GM06990 (cell line): ENCODE data around the gene MERTK.

Source experiments
- DNase-seq: peaks from one replicate; pipeline ENCODE4 v3.0.0-alpha.2; 2011; ENCODE audit not compliant: insufficient read length; ENCODE audit errors: extremely low read depth
- H3K27me3 ChIP-seq: replicated peaks from 2 replicates; pipeline ENCODE4 v1.6.0; 2011; ENCODE audit warnings: low read length; ENCODE audit not compliant: control insufficient read depth, insufficient read depth
- H3K36me3 ChIP-seq: 2 replicates; pipeline ENCODE4 v1.5.1; 2011; ENCODE audit warnings: low read length; ENCODE audit not compliant: control insufficient read depth, insufficient read depth
- H3K4me3 ChIP-seq: replicated peaks from 2 replicates; pipeline ENCODE4 v1.5.1; 2011; ENCODE audit warnings: low read depth, mild to moderate bottlenecking, control low read depth, low read length
- TF ChIP-seq, protein P1 (sequence below): IDR thresholded peaks from 2 replicates; pipeline ENCODE4 v1.5.1; 2011; ENCODE audit warnings: low read length, control low read depth, mild to moderate bottlenecking, inconsistent platforms; ENCODE audit not compliant: insufficient read depth, poor library complexity, severe bottlenecking

The MERTK gene

DNA sequence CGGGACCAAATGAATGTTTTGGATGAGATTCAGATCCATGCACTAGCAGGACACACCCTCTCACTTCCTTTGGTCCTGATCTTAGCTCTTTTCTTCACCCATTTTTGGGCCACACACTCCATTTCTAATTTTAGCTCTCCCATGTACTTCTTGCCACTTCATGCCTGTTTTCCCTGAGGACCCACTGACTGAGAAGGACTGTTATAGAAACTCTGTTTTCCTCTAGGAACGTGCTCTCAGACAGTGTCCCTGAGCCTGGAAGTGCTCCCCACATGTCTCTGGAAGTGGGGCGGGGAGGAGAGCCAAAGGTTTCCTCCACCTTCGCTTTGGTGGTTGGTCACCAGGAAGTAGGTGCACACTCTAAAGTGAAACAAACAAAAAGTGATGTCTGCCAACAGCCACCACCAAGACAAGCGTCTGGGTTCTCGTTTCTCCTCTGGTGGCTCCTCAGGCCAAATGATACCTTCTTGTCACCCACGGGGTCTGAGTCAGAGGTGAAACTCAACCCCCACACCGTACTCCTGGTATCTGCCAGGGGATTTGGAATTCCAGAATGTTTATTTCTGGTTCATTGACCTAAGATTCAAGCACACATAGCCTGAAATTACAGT is 74.7 kb downstream of the MERTK start:
- H3K27me3 ChIP-seq = no peaks in the 10 kb centered on the region
- TF ChIP-seq, protein P1, sequence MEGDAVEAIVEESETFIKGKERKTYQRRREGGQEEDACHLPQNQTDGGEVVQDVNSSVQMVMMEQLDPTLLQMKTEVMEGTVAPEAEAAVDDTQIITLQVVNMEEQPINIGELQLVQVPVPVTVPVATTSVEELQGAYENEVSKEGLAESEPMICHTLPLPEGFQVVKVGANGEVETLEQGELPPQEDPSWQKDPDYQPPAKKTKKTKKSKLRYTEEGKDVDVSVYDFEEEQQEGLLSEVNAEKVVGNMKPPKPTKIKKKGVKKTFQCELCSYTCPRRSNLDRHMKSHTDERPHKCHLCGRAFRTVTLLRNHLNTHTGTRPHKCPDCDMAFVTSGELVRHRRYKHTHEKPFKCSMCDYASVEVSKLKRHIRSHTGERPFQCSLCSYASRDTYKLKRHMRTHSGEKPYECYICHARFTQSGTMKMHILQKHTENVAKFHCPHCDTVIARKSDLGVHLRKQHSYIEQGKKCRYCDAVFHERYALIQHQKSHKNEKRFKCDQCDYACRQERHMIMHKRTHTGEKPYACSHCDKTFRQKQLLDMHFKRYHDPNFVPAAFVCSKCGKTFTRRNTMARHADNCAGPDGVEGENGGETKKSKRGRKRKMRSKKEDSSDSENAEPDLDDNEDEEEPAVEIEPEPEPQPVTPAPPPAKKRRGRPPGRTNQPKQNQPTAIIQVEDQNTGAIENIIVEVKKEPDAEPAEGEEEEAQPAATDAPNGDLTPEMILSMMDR = no peak
- H3K4me3 ChIP-seq = no peak overlapping the region
- H3K36me3 ChIP-seq = no peaks in the 10 kb centered on the region
- peak; percentile 8 for DNase-seq

DNA sequence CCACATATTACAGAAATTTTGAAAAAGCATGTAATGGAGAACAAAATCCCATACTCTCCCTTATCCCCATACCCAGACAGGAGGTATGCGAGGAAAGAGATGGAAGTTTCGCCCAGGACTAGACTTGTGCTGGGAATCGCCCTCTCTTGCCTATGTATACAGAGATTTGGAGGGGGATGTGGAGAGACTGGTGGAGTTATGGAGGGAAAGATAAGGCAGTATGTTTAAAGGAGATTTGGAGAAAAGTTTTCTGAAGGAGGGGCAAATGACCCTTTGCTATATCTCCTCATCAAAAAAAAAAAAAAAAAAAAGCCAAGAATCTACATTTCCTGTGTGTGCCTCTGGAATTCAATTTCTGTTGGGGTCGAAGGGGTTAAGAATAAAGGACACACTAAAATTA is 75.3 kb downstream of the MERTK start:
- Histone ChIP-seq H3K4me3 (no peak overlapping the region), H3K36me3 (no peaks in the 10 kb centered on the region), H3K27me3 (no peaks in the 10 kb centered on the region)
- DNase-seq = no peak
- TF ChIP-seq, protein P1 = no peak

DNA sequence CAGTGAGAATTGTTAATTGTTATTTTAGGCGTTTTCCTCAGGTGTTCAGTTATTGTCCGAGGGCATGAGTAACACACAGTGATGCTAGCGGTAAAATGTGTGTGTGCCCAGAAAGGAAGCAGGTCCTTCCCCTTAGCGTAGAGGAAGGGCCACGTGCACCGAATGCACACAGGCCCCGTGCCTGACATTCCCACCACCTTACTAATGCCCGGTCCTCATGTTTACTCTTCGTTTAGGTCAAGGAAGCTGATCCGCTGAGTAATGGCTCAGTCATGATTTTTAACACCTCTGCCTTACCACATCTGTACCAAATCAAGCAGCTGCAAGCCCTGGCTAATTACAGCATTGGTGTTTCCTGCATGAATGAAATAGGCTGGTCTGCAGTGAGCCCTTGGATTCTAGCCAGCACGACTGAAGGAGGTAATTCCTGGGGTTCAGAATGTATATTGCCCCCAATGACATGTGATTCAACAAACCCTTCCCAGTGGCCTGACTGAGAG is 76.7 kb downstream of the MERTK start:
- TF ChIP-seq, protein P1 = no peak
- Histone ChIP-seq H3K27me3 (no peaks in the 10 kb centered on the region), H3K36me3 (no peaks in the 10 kb centered on the region), H3K4me3 (no peak overlapping the region)
- DNase-seq = no peak

DNA sequence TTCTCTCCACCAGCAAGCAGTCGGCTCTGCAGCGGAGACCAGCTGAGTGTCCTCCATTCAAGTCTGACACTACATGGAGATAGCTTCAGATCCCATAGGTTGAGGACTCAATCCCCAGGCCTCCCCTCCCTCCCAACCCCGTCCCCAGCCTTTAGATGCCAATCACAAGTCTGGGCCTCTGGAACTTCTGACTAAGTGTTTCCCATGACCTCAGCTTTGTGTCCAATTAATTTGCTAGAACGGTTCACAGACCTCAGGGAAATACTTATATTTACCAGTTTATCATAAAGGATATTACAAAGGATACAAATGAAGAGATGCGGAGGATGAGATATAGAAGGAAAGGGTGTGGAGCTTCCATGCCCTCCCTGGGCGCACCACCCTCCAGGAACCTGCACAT is 77.4 kb downstream of the MERTK start:
- TF ChIP-seq, protein P1 = no peak
- H3K4me3 ChIP-seq = no peak overlapping the region
- no peaks in the 10 kb centered on the region for H3K27me3 ChIP-seq
- no peak for DNase-seq
- H3K36me3 ChIP-seq = no peaks in the 10 kb centered on the region

DNA sequence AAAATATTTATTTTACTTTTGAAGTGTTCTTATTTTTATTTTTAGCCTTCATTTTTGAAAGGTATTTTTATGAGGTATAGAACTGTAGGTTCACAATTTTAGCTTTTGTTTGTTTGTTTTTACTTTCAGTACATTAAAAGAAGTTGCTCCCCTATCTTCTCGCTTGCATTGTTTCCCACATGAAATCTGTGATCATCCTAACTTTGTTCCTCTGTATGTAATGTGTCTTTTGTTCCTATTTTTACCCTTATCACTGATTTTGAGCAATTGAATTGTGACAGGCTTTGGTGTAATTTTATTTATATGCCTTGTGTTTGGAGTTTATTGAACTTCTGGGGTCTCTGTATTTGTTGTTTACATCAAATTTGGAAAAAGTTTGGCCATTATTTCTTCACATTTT is 78.8 kb downstream of the MERTK start:
- Histone ChIP-seq H3K36me3 (no peaks in the 10 kb centered on the region), H3K27me3 (no peaks in the 10 kb centered on the region), H3K4me3 (no peak overlapping the region)
- DNase-seq = no peak
- TF ChIP-seq, protein P1 = no peak

DNA sequence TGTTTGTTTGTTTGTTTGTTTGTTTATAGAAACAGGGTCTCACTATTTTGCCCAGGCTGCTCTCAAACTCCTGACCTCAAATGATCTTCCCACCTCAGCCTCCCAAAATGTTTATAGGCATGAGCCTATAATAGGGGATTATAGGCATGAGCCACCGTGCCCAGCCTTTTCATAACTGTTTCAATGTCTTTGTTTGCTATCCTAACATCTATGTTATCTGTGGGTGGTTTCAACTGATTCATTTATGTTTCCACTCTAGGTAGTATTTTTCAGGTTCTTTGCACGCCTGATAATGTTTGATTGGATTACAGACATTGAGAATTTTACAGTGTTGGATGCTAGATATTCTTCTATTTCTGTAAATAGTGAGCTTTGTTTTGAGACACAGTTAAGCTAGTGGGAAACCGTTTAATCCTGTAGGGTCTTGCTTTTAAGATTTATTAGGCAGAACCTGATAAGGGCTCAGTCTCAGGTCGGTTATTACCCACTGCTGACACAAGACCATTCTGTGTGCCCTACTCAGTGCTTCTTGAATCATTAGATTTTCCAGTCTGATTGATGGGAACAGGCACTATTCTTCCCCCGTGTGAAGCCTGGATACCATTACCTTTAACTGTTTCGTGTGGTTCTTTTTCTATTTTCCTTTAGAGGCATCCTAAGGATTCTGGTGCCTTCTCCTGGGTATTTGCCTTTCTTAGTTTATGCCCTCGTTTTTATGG is 80.2 kb downstream of the MERTK start:
- DNase-seq = no peak
- TF ChIP-seq, protein P1 = no peak
- Histone ChIP-seq H3K36me3 (no peaks in the 10 kb centered on the region), H3K27me3 (no peaks in the 10 kb centered on the region), H3K4me3 (no peak overlapping the region)
